Tibial artery (tissue), 4 donors: ENCODE data around the gene MYMK.

Source experiments
- DNase-seq, 2 donors: peaks; one replicate each; pipeline ENCODE4 v3.0.0-alpha.2; 2019
- H3K27ac ChIP-seq, 2 donors: fragments of 200-600 bp; sonication (generic) in 1 of 2; 1 replicate in 1 of 2; 2 replicates in 1 of 2; pipeline ENCODE4 v1.5.1; 2018 to 2019; ENCODE audit warnings: mild to moderate bottlenecking in 1 of 2
- H3K27me3 ChIP-seq, 2 donors: fragments of 200-600 bp; sonication (generic) in 1 of 2; one replicate each; pipeline versions ENCODE4 v1.5.1 to v1.6.0; 2016 to 2019
- H3K36me3 ChIP-seq, 3 donors: fragments of 200-600 bp; sonication (generic) in 2 of 3; one replicate each; pipeline ENCODE4 v1.5.1; 2016 to 2019; ENCODE audit warnings: mild to moderate bottlenecking in 2 of 3
- H3K4me1 ChIP-seq, 4 donors: fragments of 200-600 bp; sonication (generic) in 2 of 4; 1 replicate in 3 of 4; 2 replicates in 1 of 4; pipeline ENCODE4 v1.5.1; 2016 to 2019
- H3K4me3 ChIP-seq, 2 donors: fragments of 200-600 bp; sonication (generic) in 1 of 2; 1 replicate in 1 of 2; 2 replicates in 1 of 2; pipeline ENCODE4 v1.5.1; 2018 to 2019; ENCODE audit warnings: mild to moderate bottlenecking in 2 of 2
- H3K9me3 ChIP-seq, 3 donors: fragments of 200-600 bp; sonication (generic) in 1 of 3; one replicate each; pipeline ENCODE4 v1.5.1; 2016 to 2019
- intact Hi-C: fragments of 100-400 bp; cut with DNase I; formaldehyde crosslinking; loops from one replicate; pipeline ENCODE4 v1.15.0; 2023; ENCODE audit warnings: low total_unique reads
- TF ChIP-seq, protein P1 (sequence below), 2 experiments: fragments of 200-600 bp in 1 of 2; fragments of 450-650 bp in 1 of 2; IDR thresholded peaks; one replicate each; pipeline ENCODE4 v1.5.1; 2017 to 2019; ENCODE audit warnings: antibody characterized with exemption in 2 of 2, mild to moderate bottlenecking in 1 of 2, moderate library complexity in 1 of 2

The MYMK gene

DNA sequence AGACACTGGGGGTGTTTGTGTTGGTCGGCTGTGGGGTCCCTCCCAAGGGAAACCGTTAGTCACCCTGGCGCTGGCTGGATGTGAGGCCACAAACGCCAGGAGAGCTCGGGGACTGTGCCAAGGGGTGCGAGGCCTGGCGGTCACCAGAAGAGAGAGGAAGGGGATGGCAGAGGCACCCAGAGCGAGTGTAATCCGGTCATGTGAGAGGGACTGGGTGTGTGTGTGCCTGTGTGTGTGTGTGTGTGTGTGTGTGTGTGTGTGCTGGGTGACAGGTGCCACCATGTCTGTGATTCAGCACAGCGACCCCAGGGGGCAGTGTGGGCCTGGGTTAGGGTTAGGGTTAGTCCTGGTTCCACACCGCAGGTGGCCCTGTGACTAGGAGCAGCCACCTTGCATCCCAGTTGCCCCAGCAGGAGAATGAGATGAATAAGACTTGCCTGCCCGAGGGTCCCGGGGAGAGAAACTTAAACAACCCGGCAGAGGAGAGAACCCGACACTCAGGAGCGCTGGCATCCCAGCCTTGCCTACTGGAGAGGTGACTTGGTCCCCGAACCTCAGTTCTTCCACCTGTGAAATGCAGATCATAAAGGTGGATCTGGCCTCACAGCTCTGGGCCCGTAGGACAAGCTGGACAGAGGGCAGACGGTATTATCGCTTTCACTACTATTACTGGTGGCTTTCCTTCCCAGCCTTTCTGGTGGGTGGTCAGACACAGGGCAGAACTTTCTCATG lies 8.3 kb upstream of the MYMK start:
- Histone ChIP-seq H3K9me3 (no peaks in the 10 kb centered on the region), H3K27me3 (peaks cover 0 to 95% of the 10 kb centered on the region in 2 donors), H3K4me3 (no peak overlapping the region), H3K4me1 (peaks cover 0 to 21% (median 17%) of the 10 kb centered on the region in 4 donors), H3K36me3 (no peaks in the 10 kb centered on the region), H3K27ac (no peak overlapping the region)
- TF ChIP-seq, protein P1, sequence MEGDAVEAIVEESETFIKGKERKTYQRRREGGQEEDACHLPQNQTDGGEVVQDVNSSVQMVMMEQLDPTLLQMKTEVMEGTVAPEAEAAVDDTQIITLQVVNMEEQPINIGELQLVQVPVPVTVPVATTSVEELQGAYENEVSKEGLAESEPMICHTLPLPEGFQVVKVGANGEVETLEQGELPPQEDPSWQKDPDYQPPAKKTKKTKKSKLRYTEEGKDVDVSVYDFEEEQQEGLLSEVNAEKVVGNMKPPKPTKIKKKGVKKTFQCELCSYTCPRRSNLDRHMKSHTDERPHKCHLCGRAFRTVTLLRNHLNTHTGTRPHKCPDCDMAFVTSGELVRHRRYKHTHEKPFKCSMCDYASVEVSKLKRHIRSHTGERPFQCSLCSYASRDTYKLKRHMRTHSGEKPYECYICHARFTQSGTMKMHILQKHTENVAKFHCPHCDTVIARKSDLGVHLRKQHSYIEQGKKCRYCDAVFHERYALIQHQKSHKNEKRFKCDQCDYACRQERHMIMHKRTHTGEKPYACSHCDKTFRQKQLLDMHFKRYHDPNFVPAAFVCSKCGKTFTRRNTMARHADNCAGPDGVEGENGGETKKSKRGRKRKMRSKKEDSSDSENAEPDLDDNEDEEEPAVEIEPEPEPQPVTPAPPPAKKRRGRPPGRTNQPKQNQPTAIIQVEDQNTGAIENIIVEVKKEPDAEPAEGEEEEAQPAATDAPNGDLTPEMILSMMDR (IDR thresholded peaks at IDR 0.05), result peak; percentile 24 to 44
- intact Hi-C loops, result loop anchor here (1.0 kb wide), 1 partner anchor 207 kb away; no protein-coding TSS in a partner anchor
- DNase-seq, result peak in 1 of 2 donors; percentile 48

DNA sequence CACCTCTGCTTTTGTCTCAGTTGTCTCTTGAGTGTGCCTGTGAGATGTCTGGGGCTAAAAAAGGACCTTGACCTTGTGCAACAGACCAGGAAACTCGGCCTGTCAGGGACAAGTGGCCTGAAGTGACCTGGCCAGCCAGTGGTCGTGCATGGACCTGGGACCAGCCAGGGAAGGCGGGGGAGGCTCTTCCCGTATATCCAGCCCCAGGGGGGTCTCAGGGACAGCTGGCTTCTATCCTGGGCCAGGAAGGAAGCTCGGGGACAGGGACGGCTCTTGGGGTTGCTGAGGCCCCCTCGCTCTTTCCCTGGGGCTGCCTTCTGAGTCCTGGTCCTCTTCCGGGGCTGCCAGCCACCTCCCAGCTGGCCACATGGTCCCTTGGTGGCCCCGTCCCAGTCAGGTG lies 6.5 kb upstream of the MYMK start:
- Histone ChIP-seq H3K36me3 (no peaks in the 10 kb centered on the region), H3K4me3 (no peak overlapping the region), H3K9me3 (no peaks in the 10 kb centered on the region), H3K27ac (no peak overlapping the region), H3K27me3 (peaks cover 0 to 98% of the 10 kb centered on the region in 2 donors), H3K4me1 (peaks cover 0 to 37% (median 30%) of the 10 kb centered on the region in 4 donors)
- intact Hi-C loops, result no loop called here
- no peak for DNase-seq
- TF ChIP-seq, protein P1 (IDR thresholded peaks at IDR 0.05), result no peak

DNA sequence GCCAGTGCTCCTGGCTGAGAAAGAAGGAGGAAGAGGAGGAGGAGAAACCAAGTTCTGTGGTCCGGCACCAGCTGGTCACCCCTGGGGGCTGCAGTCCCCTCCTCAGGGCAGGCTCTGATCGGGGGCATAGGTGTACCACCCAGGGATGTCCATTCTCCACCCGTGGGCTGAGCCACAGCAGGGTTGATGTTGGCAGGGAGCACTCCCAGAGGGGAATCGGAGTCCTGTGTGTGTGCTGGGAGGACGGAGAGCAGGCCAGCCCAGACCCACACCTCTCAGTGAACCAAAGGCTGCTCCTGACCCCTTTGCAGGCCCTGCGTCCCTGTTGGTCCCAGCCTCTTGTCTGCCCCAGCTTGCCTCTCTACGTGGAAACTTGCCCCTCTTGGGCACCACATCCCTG lies 5.1 kb upstream of the MYMK start:
- TF ChIP-seq, protein P1 (IDR thresholded peaks at IDR 0.05), result no peak
- no peak for DNase-seq
- peaks cover 0 to 89% of the 10 kb centered on the region in 2 donors for H3K27me3 ChIP-seq
- no peaks in the 10 kb centered on the region for H3K36me3 ChIP-seq
- H3K9me3 ChIP-seq, result no peaks in the 10 kb centered on the region
- peaks cover 0 to 32% (median 26%) of the 10 kb centered on the region in 4 donors for H3K4me1 ChIP-seq
- H3K27ac ChIP-seq, result no peak overlapping the region
- no peak overlapping the region for H3K4me3 ChIP-seq
- intact Hi-C loops, result no loop called here

DNA sequence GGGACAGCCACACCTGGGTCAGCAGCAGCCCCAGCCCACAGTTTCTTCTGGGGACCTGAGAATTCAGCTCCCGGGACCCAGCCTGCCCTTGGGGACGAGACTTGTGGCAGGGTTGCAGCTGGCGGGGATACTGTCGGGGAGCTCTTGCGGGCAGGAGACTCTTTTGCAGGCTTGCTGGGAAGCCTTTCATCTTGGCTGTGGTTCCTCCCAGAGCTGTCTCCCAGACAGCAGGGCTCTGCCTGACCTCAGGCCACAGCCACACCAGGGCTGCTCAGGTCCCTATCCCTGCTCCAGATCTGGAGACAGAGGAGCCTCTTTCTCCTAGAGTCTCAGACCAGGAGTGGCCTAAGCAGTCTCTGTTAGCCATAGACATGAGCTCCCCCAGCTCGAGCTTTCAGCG lies 4.7 kb upstream of the MYMK start:
- intact Hi-C loops, result no loop called here
- Histone ChIP-seq H3K4me1 (peaks cover 0 to 28% (median 21%) of the 10 kb centered on the region in 4 donors), H3K36me3 (no peaks in the 10 kb centered on the region), H3K27me3 (peaks cover 0 to 88% of the 10 kb centered on the region in 2 donors), H3K4me3 (no peak overlapping the region), H3K9me3 (no peaks in the 10 kb centered on the region), H3K27ac (no peak overlapping the region)
- TF ChIP-seq, protein P1 (IDR thresholded peaks at IDR 0.05), result no peak
- DNase-seq, result no peak

DNA sequence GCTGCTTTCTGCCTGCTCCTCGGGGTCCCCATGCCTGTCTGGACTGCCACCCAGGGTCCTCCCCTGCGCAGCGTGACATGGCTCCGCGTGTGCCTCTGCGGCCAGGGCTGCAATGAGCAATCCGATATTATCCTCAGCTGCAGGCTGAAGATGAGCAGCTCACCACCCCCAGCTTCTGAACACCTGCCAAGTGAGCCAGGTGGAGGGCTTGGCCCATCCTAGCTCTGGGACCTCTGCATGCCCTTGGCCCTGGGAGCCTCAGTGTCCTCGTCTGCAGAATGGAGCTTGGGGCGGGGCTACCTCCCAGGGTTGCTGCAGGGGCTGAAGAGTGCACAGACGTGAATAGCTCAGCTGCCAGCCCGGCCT lies 4.1 kb upstream of the MYMK start:
- intact Hi-C loops, result no loop called here
- Histone ChIP-seq H3K4me3 (no peak overlapping the region), H3K9me3 (no peaks in the 10 kb centered on the region), H3K27me3 (peaks cover 0 to 88% of the 10 kb centered on the region in 2 donors), H3K4me1 (peaks cover 0 to 22% (median 16%) of the 10 kb centered on the region in 4 donors), H3K36me3 (no peaks in the 10 kb centered on the region), H3K27ac (no peak overlapping the region)
- TF ChIP-seq, protein P1 (IDR thresholded peaks at IDR 0.05), result no peak
- no peak for DNase-seq
